GM12874 (cell line): ENCODE data around the gene CACNA1G.

Experiments
- CTCF ChIP-seq: IDR thresholded peaks from 2 replicates; pipeline ENCODE4 v1.5.1; 2011; ENCODE audit warnings: low read depth, mild to moderate bottlenecking, control low read depth, low read length, moderate library complexity; ENCODE audit not compliant: insufficient read depth

Gene CACNA1G

DNA sequence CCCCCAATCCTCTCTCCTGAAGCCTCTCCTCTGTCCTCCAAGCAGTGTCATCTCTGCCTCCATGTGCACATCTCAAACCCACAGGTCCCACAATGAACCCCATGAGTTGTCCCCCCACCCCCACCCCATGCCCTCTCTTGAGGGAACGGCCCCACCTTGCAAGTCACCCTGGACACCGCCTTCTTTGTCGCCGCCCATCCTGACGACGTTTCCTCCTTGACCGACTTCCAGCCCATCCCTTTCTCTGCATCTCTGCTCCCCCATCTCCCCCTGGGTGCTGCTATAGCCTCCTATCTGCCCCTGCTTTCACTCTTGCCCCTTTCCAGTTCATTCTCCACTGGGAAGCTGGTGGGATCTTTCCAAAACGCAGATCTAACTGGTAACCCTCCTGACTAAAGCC, 15.2 kb upstream of the CACNA1G start:
- TF ChIP-seq CTCF: no peak

DNA sequence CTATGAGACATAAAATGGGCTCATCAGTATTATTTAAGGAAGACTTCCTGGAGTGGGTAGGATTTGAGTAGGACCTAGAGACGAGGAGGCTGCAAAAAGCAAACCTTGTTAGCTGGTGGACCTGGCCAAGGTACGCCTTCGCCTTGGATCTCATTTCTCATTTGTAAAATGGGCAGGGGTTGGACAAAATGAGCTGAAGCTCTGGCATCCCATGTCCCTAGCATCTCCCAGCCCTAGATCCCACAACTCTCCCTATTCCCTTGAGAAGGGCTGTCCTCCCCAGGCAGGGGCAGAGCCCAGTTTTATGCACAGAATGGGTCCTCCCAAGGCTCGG, 13.8 kb upstream of the CACNA1G start:
- no peak for TF ChIP-seq CTCF

- TF ChIP-seq CTCF: peak; percentile 100
These were observed 13.3 kb upstream of the CACNA1G start, which contains the start of gene SPATA20 for GRCh38 chr17:50547035-50547735. SPATA20 (plus strand) TSS chr17:50547174; CDS start chr17:50547209, 35 bp downstream.

DNA sequence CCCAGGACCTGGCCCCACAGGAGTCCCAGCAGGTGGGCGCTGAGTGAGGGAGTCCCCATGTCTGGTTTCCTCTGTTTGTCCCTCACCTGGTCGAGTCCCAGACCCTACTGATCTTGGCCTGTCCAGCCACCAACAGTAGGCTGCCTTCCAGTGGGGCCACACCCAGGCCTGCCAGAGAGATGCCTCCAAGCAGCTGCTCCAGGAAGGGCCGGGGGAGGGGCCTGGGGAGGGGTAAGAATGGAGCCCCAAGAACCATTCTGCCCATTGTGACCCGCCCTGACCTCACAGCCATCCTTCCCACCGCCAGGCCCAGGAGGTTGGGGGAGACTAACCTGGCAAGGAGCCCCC, 12.8 kb upstream of the CACNA1G start:
- no peak for TF ChIP-seq CTCF

GRCh38 chr17:50548831-50549230, 11.7 kb upstream of the CACNA1G start:
- TF ChIP-seq CTCF: no peak

DNA sequence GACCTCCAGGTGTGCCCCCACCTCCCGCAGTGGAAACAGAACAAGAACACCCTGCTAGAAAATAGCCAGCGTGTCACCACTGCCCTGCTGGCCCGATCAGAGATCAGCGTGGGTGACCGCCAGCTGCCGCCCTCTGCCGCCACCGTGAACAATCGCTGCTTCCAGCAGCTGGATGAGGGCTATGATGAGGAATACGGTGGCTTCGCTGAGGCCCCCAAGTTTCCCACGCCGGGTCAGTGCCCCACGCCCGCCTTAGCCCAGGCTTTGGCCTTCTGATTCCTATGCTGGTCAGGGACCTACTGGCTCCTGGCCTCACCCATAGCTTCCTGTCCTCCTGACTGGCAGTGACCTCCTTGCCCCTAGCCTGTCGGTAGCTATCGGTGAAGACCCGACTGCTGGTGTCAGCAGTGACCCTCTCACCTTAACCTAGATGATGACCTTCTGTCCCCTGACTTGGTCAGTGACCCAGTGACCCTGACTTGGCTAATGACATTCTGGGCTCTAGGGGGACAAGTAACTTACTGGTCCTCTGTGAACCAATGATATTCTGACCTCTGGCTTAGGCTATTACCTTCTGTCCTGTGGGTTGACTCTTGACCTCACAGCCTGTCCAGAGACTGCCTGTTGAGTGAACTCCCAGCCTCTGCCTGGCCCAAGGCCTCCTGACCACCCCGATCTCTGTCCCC, 11.1 kb upstream of the CACNA1G start:
- TF ChIP-seq CTCF: no peak

- no peak for TF ChIP-seq CTCF
These were observed 10.5 kb upstream of the CACNA1G start for GRCh38 chr17:50549969-50550368.
